ENCODE results near the gene TCAF1. TPM values are rescaled to one million over a fixed set of nuclear protein-coding genes. Genes with fewer than 3 reads are reported as not detected.

TCAF1 gene
- total and polyA plus RNA-seq, 2 of the 4 experiments (the other 2 are of a cell fraction), result 39.3 to 91.8 TPM

DNA sequence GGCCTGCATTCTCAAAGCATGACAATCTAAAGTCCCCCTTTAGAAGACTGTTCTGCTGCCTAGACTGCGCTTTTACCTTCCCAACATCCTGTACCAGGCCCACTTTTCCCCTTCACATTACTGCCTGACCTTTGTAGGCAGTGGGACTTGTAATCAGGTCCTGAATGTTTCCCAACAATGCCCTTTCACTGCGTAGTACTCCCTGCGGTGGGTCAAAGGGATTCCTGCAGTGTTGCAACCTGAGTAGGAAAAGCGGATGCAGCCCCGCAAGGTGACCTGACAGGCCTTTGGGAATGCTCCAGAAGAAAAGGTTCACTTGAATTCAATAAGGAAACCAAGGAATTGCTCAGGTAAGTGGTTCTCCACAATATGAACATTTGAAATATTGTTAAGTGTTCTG, 4.9 kb upstream of the TCAF1 start:
- Histone ChIP-seq H2BK20ac (ENCODE audit: low read depth, low read length) (no peak overlapping the region), H3K56ac (ENCODE audit: extremely low read depth, insufficient read depth, low read length) (no peak overlapping the region), H4K20me1 (ENCODE audit: insufficient read depth, low read length) (no peaks in the 10 kb centered on the region), H4K91ac (ENCODE audit: insufficient read depth, low read depth, low read length) (no peak overlapping the region), H3K23ac (ENCODE audit: low read depth, low read length) (no peak overlapping the region), H4K5ac (ENCODE audit: low read depth, low read length) (no peak overlapping the region), H3K9me1 (ENCODE audit: insufficient read depth, low read length) (peaks cover 3% of the 10 kb centered on the region; the same call in 1 of the 2 replicates), H3K4me3 (ENCODE audit: insufficient read depth, low read depth, low read length) (no peak overlapping the region), H3K4me1 (ENCODE audit: control insufficient read depth, insufficient read depth, low read length) (peaks cover 12% of the 10 kb centered on the region), H3K18ac (ENCODE audit: low read depth, low read length) (no peak overlapping the region), H3K4me2 (ENCODE audit: low read depth, low read length) (no peak overlapping the region), H2AFZ (replicated peaks; ENCODE audit: low read length, poor library complexity) (no peak overlapping the region), H3K9ac (ENCODE audit: low read depth, low read length) (no peak overlapping the region), H3K27ac (ENCODE audit: insufficient read depth, low read length) (no peak overlapping the region), H2BK5ac (ENCODE audit: low read depth, low read length, poor library complexity, severe bottlenecking) (no peak overlapping the region), H3K36me3 (ENCODE audit: control insufficient read depth, insufficient read depth, low read length) (no peaks in the 10 kb centered on the region), H3K4ac (ENCODE audit: low read depth, low read length) (no peak overlapping the region), H4K8ac (ENCODE audit: low read depth in 2 of 2, low read length in 2 of 2) (no peak overlapping the region), H3K79me1 (ENCODE audit: low read depth in 1 of 2, low read length in 2 of 2) (no peaks in the 10 kb centered on the region), H2BK15ac (ENCODE audit: low read depth, low read length) (no peak overlapping the region), H3K9me3 (ENCODE audit: control insufficient read depth, insufficient read depth, low read length) (no peaks in the 10 kb centered on the region), H3K14ac (replicated peaks; ENCODE audit: low read depth, low read length) (no peak overlapping the region), H3K27me3 (ENCODE audit: control insufficient read depth, insufficient read depth, low read length) (no peaks in the 10 kb centered on the region), H2AK5ac (ENCODE audit: low read depth, low read length) (no peak overlapping the region), H2AK9ac (replicated peaks; ENCODE audit: low read depth, low read length, poor library complexity) (no peak overlapping the region), H2BK120ac (ENCODE audit: low read depth, low read length) (no peak overlapping the region)
- CTCF ChIA-PET, result no interaction called here
- no peak for DNase-seq
- in situ Hi-C loops (cut with MboI; ENCODE audit: low sequenced_read_pairs) (no loop called here), dilution Hi-C loops (cut with HindIII; ENCODE audit: low sequenced_read_pairs, unreplicated experiment) (no loop called here), intact Hi-C loops (cut with micrococcal nuclease) (no loop called here)
- 100% methylated on average over 1 of the region's 5 CpGs; no CpG with 5 or more reads in 1 of the 2 experiments for WGBS, 2 experiments (ENCODE audit: extremely low coverage in 2 of 2, insufficient read length in 1 of 2)
- POLR2A ChIA-PET (ENCODE audit: unreplicated experiment), result no interaction called here
- no peak for ATAC-seq (ENCODE audit: low read depth)
- BruUV-seq (replicated peaks), result no TSS peak
- TF ChIP-seq MAZ (IDR thresholded peaks at IDR 0.05; ENCODE audit: borderline replicate concordance, low read depth, low read length) (no peak), USF2 (IDR thresholded peaks at IDR 0.05; ENCODE audit: low read depth, low read length) (no peak), NFE2L2 (IDR thresholded peaks at IDR 0.05; ENCODE audit: low read depth, low read length) (no peak), CEBPB (IDR thresholded peaks at IDR 0.05; ENCODE audit: low read depth, low read length) (no peak), RFX5 (IDR thresholded peaks at IDR 0.05; ENCODE audit: low read depth, low read length) (no peak), FOS (IDR thresholded peaks at IDR 0.05; ENCODE audit: low read depth, low read length) (no peak), RAD21 (IDR thresholded peaks at IDR 0.05; ENCODE audit: low read length) (no peak), CHD1 (IDR thresholded peaks at IDR 0.05; ENCODE audit: low read depth, low read length) (no peak), BHLHE40 (IDR thresholded peaks at IDR 0.05; ENCODE audit: low read depth, low read length) (no peak)
- TF ChIP-seq, protein P1, sequence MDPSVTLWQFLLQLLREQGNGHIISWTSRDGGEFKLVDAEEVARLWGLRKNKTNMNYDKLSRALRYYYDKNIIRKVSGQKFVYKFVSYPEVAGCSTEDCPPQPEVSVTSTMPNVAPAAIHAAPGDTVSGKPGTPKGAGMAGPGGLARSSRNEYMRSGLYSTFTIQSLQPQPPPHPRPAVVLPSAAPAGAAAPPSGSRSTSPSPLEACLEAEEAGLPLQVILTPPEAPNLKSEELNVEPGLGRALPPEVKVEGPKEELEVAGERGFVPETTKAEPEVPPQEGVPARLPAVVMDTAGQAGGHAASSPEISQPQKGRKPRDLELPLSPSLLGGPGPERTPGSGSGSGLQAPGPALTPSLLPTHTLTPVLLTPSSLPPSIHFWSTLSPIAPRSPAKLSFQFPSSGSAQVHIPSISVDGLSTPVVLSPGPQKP (IDR thresholded peaks at IDR 0.05; ENCODE audit: borderline replicate concordance, low read depth, low read length), result no peak
